CD4-positive, alpha-beta T cell treated with Interleukin-10 for 1 hour (primary cell): Measurements from ENCODE around the gene ZNF853.

Experiments
- DNase-seq: peaks from one replicate; pipeline ENCODE4 v3.0.0-alpha.2; 2020

The ZNF853 gene

GRCh38 chr7:6637544-6638229 lies 22.3 kb downstream of the ZNF853 start:
- peak; percentile 68 for DNase-seq

GRCh38 chr7:6639032-6639431 lies 23.6 kb downstream of the ZNF853 start:
- no peak for DNase-seq

GRCh38 chr7:6639627-6640026 lies 24.2 kb downstream of the ZNF853 start:
- no peak for DNase-seq

GRCh38 chr7:6640246-6640721 lies 24.9 kb downstream of the ZNF853 start:
- DNase-seq: no peak

GRCh38 chr7:6641305-6642035 lies 26.1 kb downstream of the ZNF853 start:
- no peak for DNase-seq

- no peak for DNase-seq
These were observed 26.9 kb downstream of the ZNF853 start for GRCh38 chr7:6642239-6642839.

GRCh38 chr7:6642861-6643640 lies 27.6 kb downstream of the ZNF853 start:
- DNase-seq: no peak

- no peak for DNase-seq
These were observed 28.7 kb downstream of the ZNF853 start for GRCh38 chr7:6643915-6644625.

GRCh38 chr7:6644728-6645127 lies 29.3 kb downstream of the ZNF853 start:
- no peak for DNase-seq

GRCh38 chr7:6646465-6646864 lies 31.1 kb downstream of the ZNF853 start:
- DNase-seq: no peak

- no peak for DNase-seq
These were observed 31.7 kb downstream of the ZNF853 start for GRCh38 chr7:6647080-6647479.

GRCh38 chr7:6647541-6647940 lies 32.1 kb downstream of the ZNF853 start:
- DNase-seq: no peak

- no peak for DNase-seq
These were observed 32.8 kb downstream of the ZNF853 start for GRCh38 chr7:6648066-6648814.

- DNase-seq: no peak
These were observed 33.4 kb downstream of the ZNF853 start for GRCh38 chr7:6648815-6649104.

- no peak for DNase-seq
These were observed 34.0 kb downstream of the ZNF853 start for GRCh38 chr7:6649241-6649961.

- no peak for DNase-seq
These were observed 34.7 kb downstream of the ZNF853 start for GRCh38 chr7:6650086-6650485.

GRCh38 chr7:6650521-6651011 lies 35.2 kb downstream of the ZNF853 start:
- no peak for DNase-seq

GRCh38 chr7:6651851-6652445 lies 36.5 kb downstream of the ZNF853 start:
- DNase-seq: no peak

GRCh38 chr7:6652446-6653011 lies 37.1 kb downstream of the ZNF853 start:
- no peak for DNase-seq
